HepG2 (cell line): ENCODE measurements around the gene TBC1D22A. TPM values are rescaled to one million over a fixed set of nuclear protein-coding genes. Genes with fewer than 3 reads are reported as not detected.

Experiments
- ADNP ChIP-seq: sonication (generic); formaldehyde crosslinking; IDR thresholded peaks from 2 replicates; pipeline ENCODE4 v1.4.0; 2020; ENCODE audit warnings: missing genetic modification reagents
- ARID2 ChIP-seq: sonication (generic); formaldehyde crosslinking; IDR thresholded peaks from 2 replicates; pipeline ENCODE4 v1.8.1; 2022; ENCODE audit warnings: mild to moderate bottlenecking, missing genetic modification reagents, borderline replicate concordance
- ATF2 ChIP-seq: sonication (generic); formaldehyde crosslinking; IDR thresholded peaks from 2 replicates; pipeline ENCODE4 v1.4.0; 2020; ENCODE audit warnings: missing genetic modification reagents
- CCDC6 ChIP-seq: sonication (generic); formaldehyde crosslinking; IDR thresholded peaks from 2 replicates; pipeline ENCODE4 v1.8.1; 2022; ENCODE audit warnings: mild to moderate bottlenecking, missing genetic modification reagents, moderate library complexity
- DDIT3 ChIP-seq: sonication (generic); formaldehyde crosslinking; IDR thresholded peaks from 2 replicates; pipeline ENCODE4 v1.4.0; 2020; ENCODE audit warnings: mild to moderate bottlenecking, missing genetic modification reagents
- DMAP1 ChIP-seq: IDR thresholded peaks from 2 replicates; pipeline ENCODE4 v1.6.1; 2016
- DPF2 ChIP-seq: sonication (generic); formaldehyde crosslinking; IDR thresholded peaks from 2 replicates; pipeline ENCODE4 v1.4.0; 2020; ENCODE audit warnings: mild to moderate bottlenecking, low read depth, missing genetic modification reagents, borderline replicate concordance
- GABPB1 ChIP-seq: IDR thresholded peaks from 2 replicates; pipeline ENCODE4 v1.6.1; 2016; ENCODE audit warnings: mild to moderate bottlenecking, missing genetic modification reagents, moderate library complexity, missing compliant biosample characterization
- GTF2F1 ChIP-seq: fragments of 150-350 bp; IDR thresholded peaks from 2 replicates; pipeline ENCODE4 v1.6.1; 2014; ENCODE audit warnings: low read length
- HDAC2 ChIP-seq: sonication (generic); formaldehyde crosslinking; IDR thresholded peaks from 2 replicates; pipeline ENCODE4 v1.4.0; 2020; ENCODE audit warnings: missing genetic modification reagents
- KAT2B ChIP-seq: fragments of 150-350 bp; IDR thresholded peaks from 2 replicates; pipeline ENCODE4 v1.6.1; 2014; ENCODE audit warnings: low read depth, low read length, borderline replicate concordance
- KDM5B ChIP-seq: sonication (generic); formaldehyde crosslinking; IDR thresholded peaks from 2 replicates; pipeline ENCODE4 v1.4.0; 2020; ENCODE audit warnings: missing genetic modification reagents, mild to moderate bottlenecking, borderline replicate concordance
- NCOA5 ChIP-seq: sonication (generic); formaldehyde crosslinking; IDR thresholded peaks from 2 replicates; pipeline ENCODE4 v1.4.0; 2020; ENCODE audit warnings: missing genetic modification reagents
- NFIC ChIP-seq: IDR thresholded peaks from 2 replicates; pipeline ENCODE4 v1.6.1; 2012; ENCODE audit warnings: mild to moderate bottlenecking, low read length, inconsistent platforms
- PITX1 ChIP-seq: sonication (generic); formaldehyde crosslinking; IDR thresholded peaks from 2 replicates; pipeline ENCODE4 v1.5.1; 2020; ENCODE audit warnings: mild to moderate bottlenecking, missing genetic modification reagents
- RBAK ChIP-seq: sonication (generic); formaldehyde crosslinking; IDR thresholded peaks from 2 replicates; pipeline ENCODE4 v1.5.1; 2020; ENCODE audit warnings: mild to moderate bottlenecking, missing genetic modification reagents
- SIN3A ChIP-seq: IDR thresholded peaks from 2 replicates; pipeline ENCODE4 v1.6.1; 2011; ENCODE audit warnings: low read depth, mild to moderate bottlenecking, control low read depth, low read length, borderline replicate concordance
- SP140L ChIP-seq: sonication (generic); formaldehyde crosslinking; IDR thresholded peaks from 2 replicates; pipeline ENCODE4 v1.4.0; 2020; ENCODE audit warnings: missing genetic modification reagents, borderline replicate concordance
- SPEN ChIP-seq: sonication (generic); formaldehyde crosslinking; IDR thresholded peaks from 2 replicates; pipeline ENCODE4 v1.5.1; 2020; ENCODE audit warnings: low read depth, mild to moderate bottlenecking, missing genetic modification reagents
- TBX3 ChIP-seq: fragments of 450-650 bp; IDR thresholded peaks from 2 replicates; pipeline ENCODE4 v1.6.1; 2017; ENCODE audit warnings: antibody characterized with exemption, mild to moderate bottlenecking, inconsistent platforms, borderline replicate concordance
- TMF1 ChIP-seq: sonication (generic); formaldehyde crosslinking; IDR thresholded peaks from 2 replicates; pipeline ENCODE4 v1.8.1; 2022; ENCODE audit warnings: low read depth, missing genetic modification reagents
- ZNF33A ChIP-seq: sonication (generic); formaldehyde crosslinking; IDR thresholded peaks from 2 replicates; pipeline ENCODE4 v1.5.1; 2020; ENCODE audit warnings: missing genetic modification reagents, mild to moderate bottlenecking, moderate library complexity, borderline replicate concordance
- ZNF382 ChIP-seq: sonication (generic); formaldehyde crosslinking; IDR thresholded peaks from 2 replicates; pipeline ENCODE4 v1.5.0; 2020; ENCODE audit warnings: missing genetic modification reagents, mild to moderate bottlenecking, borderline replicate concordance
- ZNF501 ChIP-seq: sonication (generic); formaldehyde crosslinking; IDR thresholded peaks from 2 replicates; pipeline ENCODE4 v1.5.1; 2020; ENCODE audit warnings: mild to moderate bottlenecking, moderate library complexity, missing genetic modification reagents
- ZNF564 ChIP-seq: sonication (generic); formaldehyde crosslinking; IDR thresholded peaks from 2 replicates; pipeline ENCODE4 v1.8.1; 2023; ENCODE audit warnings: mild to moderate bottlenecking, missing genetic modification reagents
- polyA plus RNA-seq, 8 experiments: library from polyadenylated mRNA; depleted of rRNA in 3 of 8; stranded (reverse) in 7 of 8; unstranded in 1 of 8; fragments of >200 nt; fragmentation: Illumina TruSeq in 4 of 8; extraction: Trizol in 4 of 8; gene quantifications; 2 replicates each; pipeline versions ENCODE4 v1.2.1 to v1.2.3, GENCODE V29; 2011 to 2016; ENCODE audit warnings: low read depth in 4 of 8, missing spikeins in 1 of 8, mixed read lengths in 1 of 8; ENCODE audit not compliant: insufficient read depth in 1 of 8
- total RNA-seq, 5 experiments: library from RNA; depleted of rRNA; stranded (reverse); fragments of >200 nt; fragmentation: Illumina TruSeq; extraction: Trizol; gene quantifications; 2 replicates each; pipeline ENCODE4 v1.2.3, GENCODE V29; 2016; ENCODE audit warnings: low read depth in 1 of 5
- TF ChIP-seq, protein P1 (sequence below): sonication (generic); formaldehyde crosslinking; IDR thresholded peaks from 2 replicates; pipeline ENCODE4 v1.4.0; 2020; ENCODE audit warnings: missing genetic modification reagents
- TF ChIP-seq, protein P2 (sequence below): sonication (generic); formaldehyde crosslinking; IDR thresholded peaks from 2 replicates; pipeline ENCODE4 v1.8.1; 2023; ENCODE audit warnings: missing genetic modification reagents, inconsistent platforms, borderline replicate concordance

Gene TBC1D22A
- total and polyA plus RNA-seq, 2 of the 13 experiments (the other 11 are each of a cell fraction or from before 2014, with no cell fraction given): 17.3 to 18.0 TPM

GRCh38 chr22:46934746-46935491 is 172.5 kb downstream of the TBC1D22A start (continued):
- TF ChIP-seq ARID2 (CRISPR knock-in tag) (0 out of 2 replicates have a peak, but pooled peaks have one; percentile 17), ZNF564 (no peak), TBX3 (no peak), DDIT3 (no peak), SPEN (CRISPR knock-in tag) (peak; percentile 37; the same call in 1 of the 2 replicates), RBAK (CRISPR knock-in tag) (no peak), NFIC (no peak), ATF2 (CRISPR knock-in tag) (0 out of 2 replicates have a peak, but pooled peaks have one; percentile 31), GABPB1 (peak; percentile 25; the same call in 1 of the 2 replicates), KDM5B (CRISPR knock-in tag) (no peak; the same call in 1 of the 2 replicates), ZNF382 (CRISPR knock-in tag) (no peak), SP140L (CRISPR knock-in tag) (no peak), GTF2F1 (no peak), KAT2B (no peak), ADNP (CRISPR knock-in tag) (no peak), ZNF501 (CRISPR knock-in tag) (peak; percentile 59), PITX1 (no peak), DMAP1 (CRISPR knock-in tag) (no peak), ZNF33A (CRISPR knock-in tag) (no peak), DPF2 (no peak), HDAC2 (CRISPR knock-in tag) (0 out of 2 replicates have a peak, but pooled peaks have one; percentile 31), NCOA5 (CRISPR knock-in tag) (no peak), SIN3A (peak; percentile 84), TMF1 (no peak), CCDC6 (no peak; the same call in 1 of the 2 replicates)
- TF ChIP-seq, protein P1, sequence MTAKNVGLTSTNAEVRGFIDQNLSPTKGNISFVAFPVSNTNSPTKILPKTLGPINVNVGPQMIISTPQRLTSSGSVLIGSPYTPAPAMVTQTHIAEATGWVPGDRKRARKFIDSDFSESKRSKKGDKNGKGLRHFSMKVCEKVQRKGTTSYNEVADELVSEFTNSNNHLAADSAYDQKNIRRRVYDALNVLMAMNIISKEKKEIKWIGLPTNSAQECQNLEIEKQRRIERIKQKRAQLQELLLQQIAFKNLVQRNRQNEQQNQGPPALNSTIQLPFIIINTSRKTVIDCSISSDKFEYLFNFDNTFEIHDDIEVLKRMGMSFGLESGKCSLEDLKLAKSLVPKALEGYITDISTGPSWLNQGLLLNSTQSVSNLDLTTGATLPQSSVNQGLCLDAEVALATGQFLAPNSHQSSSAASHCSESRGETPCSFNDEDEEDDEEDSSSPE (CRISPR knock-in tag): no peak
- TF ChIP-seq, protein P2, sequence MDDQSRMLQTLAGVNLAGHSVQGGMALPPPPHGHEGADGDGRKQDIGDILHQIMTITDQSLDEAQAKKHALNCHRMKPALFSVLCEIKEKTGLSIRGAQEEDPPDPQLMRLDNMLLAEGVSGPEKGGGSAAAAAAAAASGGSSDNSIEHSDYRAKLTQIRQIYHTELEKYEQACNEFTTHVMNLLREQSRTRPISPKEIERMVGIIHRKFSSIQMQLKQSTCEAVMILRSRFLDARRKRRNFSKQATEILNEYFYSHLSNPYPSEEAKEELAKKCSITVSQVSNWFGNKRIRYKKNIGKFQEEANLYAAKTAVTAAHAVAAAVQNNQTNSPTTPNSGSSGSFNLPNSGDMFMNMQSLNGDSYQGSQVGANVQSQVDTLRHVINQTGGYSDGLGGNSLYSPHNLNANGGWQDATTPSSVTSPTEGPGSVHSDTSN (CRISPR knock-in tag): no peak
